Peyer's patch (tissue), 4 donors: ENCODE results near the gene WASL.

Source experiments
- CTCF ChIP-seq, 6 experiments: fragments of 450-650 bp in 4 of 6; fragments of 200-600 bp in 2 of 6; sonication (generic) in 1 of 6; IDR thresholded peaks; one replicate each; pipeline ENCODE4 v1.5.1; 2017 to 2019; ENCODE audit warnings: antibody characterized with exemption in 6 of 6, mild to moderate bottlenecking in 3 of 6, moderate library complexity in 1 of 6
- POLR2A ChIP-seq, 2 donors: fragments of 450-650 bp; IDR thresholded peaks; one replicate each; pipeline ENCODE4 v1.5.1; 2017; ENCODE audit warnings: antibody characterized with exemption in 2 of 2, mild to moderate bottlenecking in 2 of 2, moderate library complexity in 2 of 2

- TF ChIP-seq POLR2A (IDR thresholded peaks at IDR 0.05): no peak
- no peak for TF ChIP-seq CTCF (IDR thresholded peaks at IDR 0.05)
Observed at GRCh38 chr7:123732413-123733091, 16.3 kb downstream of the WASL start.
